ENCODE data around the gene MNT.

GRCh38 chr17:2405247-2405926, 4.5 kb upstream of the MNT start:
- TF ChIP-seq, protein P1, sequence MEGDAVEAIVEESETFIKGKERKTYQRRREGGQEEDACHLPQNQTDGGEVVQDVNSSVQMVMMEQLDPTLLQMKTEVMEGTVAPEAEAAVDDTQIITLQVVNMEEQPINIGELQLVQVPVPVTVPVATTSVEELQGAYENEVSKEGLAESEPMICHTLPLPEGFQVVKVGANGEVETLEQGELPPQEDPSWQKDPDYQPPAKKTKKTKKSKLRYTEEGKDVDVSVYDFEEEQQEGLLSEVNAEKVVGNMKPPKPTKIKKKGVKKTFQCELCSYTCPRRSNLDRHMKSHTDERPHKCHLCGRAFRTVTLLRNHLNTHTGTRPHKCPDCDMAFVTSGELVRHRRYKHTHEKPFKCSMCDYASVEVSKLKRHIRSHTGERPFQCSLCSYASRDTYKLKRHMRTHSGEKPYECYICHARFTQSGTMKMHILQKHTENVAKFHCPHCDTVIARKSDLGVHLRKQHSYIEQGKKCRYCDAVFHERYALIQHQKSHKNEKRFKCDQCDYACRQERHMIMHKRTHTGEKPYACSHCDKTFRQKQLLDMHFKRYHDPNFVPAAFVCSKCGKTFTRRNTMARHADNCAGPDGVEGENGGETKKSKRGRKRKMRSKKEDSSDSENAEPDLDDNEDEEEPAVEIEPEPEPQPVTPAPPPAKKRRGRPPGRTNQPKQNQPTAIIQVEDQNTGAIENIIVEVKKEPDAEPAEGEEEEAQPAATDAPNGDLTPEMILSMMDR (IDR thresholded peaks at IDR 0.05) = no peak
- TF ChIP-seq POLR2A (IDR thresholded peaks at IDR 0.05) = no peak
